Activated CD8-positive, alpha-beta T cell treated with anti-CD3 and anti-CD28 coated beads, Interleukin-2, amount 10 ng/mL, durations not matched to agents 7 days and 5 days (primary cell): ENCODE measurements around the gene C6orf62. TPM values are rescaled to one million over a fixed set of nuclear protein-coding genes. Genes with fewer than 3 reads are reported as not detected.
"Not testable (repeated sequence)": the region's sequence is repeated elsewhere in the genome, so short reads cannot be mapped to it uniquely, and the experiment has no call there.

Experiments
- ATAC-seq: fragments of 150-1000 bp; cut with Tn5 transposase; one replicate; pipeline ENCODE4 v1.10.0; 2021; ENCODE audit warnings: moderate library complexity
- CTCF ChIA-PET: fragments of 350-600 bp; sonication (Branson Sonifier 250); formaldehyde crosslinking; loops from one replicate; lab custom pipeline; 2021; ENCODE audit warnings: antibody characterized with exemption; lab: Charles Lee
- POLR2A ChIA-PET: fragments of 350-600 bp; sonication (Branson Sonifier 250); formaldehyde crosslinking; loops from one replicate; lab custom pipeline; 2021; ENCODE audit warnings: antibody characterized with exemption; lab: Charles Lee
- DNase-seq: peaks from one replicate; pipeline ENCODE4 v3.0.0-alpha.2; 2020
- H3K27ac Mint-ChIP-seq: one replicate; pipeline ENCODE4 v1.8.0; 2021; ENCODE audit warnings: mild to moderate bottlenecking, mixed read lengths
- H3K27me3 Mint-ChIP-seq: one replicate; pipeline ENCODE4 v1.8.0; 2021; ENCODE audit warnings: low read depth, mixed read lengths
- H3K36me3 Mint-ChIP-seq: one replicate; pipeline ENCODE4 v1.8.0; 2021; ENCODE audit warnings: low read depth, mixed read lengths
- H3K4me1 Mint-ChIP-seq: one replicate; pipeline ENCODE4 v1.8.0; 2021; ENCODE audit warnings: low read depth, mixed read lengths
- H3K4me3 Mint-ChIP-seq: one replicate; pipeline ENCODE4 v1.8.0; 2021; ENCODE audit warnings: mild to moderate bottlenecking, mixed read lengths
- H3K9me3 Mint-ChIP-seq: one replicate; pipeline ENCODE4 v1.8.0; 2022; ENCODE audit warnings: mixed read lengths; ENCODE audit not compliant: insufficient read depth
- total RNA-seq, 2 experiments: library from RNA; stranded (reverse); gene quantifications; one replicate each; pipeline ENCODE4 v1.2.3, GENCODE V29; 2021

The C6orf62 gene
- total RNA-seq, 2 experiments from 2014 or later = 121 to 128 TPM

DNA sequence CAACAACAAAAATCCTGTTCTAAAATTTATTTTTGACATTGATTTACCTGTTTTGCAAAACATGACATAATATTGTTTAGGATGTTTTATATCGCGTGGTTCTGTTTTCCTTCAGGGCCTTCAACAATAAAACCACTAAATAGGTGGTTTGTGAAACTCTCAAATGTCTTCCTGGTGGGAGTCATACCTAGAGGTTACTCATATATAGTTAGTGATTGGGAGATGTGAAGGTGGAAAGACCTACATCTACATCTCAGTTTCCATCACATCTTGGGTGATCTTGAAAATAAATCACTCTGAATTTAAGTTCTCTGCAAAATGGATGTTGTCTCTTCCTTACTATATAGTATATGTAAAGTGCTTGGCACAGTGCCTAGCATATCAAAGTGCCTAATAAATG, 22.9 kb downstream of the C6orf62 start:
- Mint-ChIP-seq H3K4me1 (peaks cover 11% of the 10 kb centered on the region), H3K9me3 (no peaks in the 10 kb centered on the region), H3K27ac (no peak overlapping the region), H3K4me3 (no peak overlapping the region), H3K36me3 (peaks cover 17% of the 10 kb centered on the region), H3K27me3 (no peaks in the 10 kb centered on the region)
- POLR2A ChIA-PET = no interaction called here
- no peak for ATAC-seq
- DNase-seq = no peak
- CTCF ChIA-PET = interaction anchor here (0.8 to 2.8 kb wide), 9 partner anchors 22 to 258 kb away, joined by 3 to 27 read pairs (median 3); no protein-coding TSS in a partner anchor

DNA sequence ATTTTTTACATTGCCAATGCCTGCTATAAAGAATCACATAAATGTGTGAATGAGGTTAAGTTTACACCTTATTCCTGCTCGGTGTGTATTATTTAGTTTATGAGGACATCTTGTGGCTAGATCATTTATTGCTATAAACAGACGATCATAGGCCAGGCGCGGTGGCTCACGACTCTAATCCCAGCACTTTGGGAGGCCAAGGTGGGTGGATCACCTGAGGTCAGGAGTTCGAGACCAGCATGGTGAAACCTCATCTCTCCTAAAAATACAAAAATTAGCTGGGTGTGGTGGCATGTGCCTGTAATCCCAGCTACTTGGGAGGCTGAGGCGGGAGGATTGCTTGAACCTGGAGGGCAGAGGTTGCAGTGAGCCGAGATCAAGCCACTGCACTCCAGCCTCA, 23.3 kb downstream of the C6orf62 start:
- H3K27ac Mint-ChIP-seq, H3K9me3 Mint-ChIP-seq, POLR2A ChIA-PET, H3K27me3 Mint-ChIP-seq, H3K4me3 Mint-ChIP-seq: not testable (repeated sequence)
- Mint-ChIP-seq H3K4me1 (peaks cover 11% of the 10 kb centered on the region), H3K36me3 (peaks cover 13% of the 10 kb centered on the region)
- ATAC-seq = peak; percentile 76
- DNase-seq = peak; percentile 37
- CTCF ChIA-PET = interaction anchor here (0.8 to 2.8 kb wide), 7 partner anchors 23 to 258 kb away, joined by 3 to 27 read pairs (median 3); no protein-coding TSS in a partner anchor

DNA sequence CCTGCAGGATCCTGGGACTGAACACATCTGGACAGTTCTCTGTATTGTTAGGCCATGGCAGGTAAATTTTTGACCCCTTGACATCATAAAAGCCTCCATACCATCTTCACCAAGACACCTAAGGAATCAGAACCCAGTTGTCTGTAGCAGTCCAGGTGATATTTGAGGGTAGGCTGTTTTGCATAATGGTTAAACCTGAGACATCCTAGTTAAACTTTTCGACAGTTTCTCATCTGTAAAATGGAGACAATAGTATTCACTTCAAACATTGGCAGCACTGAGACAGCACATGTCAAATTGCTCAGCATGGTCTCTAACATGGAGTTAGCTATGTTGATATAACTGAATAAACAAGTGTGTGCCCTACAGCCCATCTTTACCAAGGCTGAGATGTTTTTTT, 24.8 kb downstream of the C6orf62 start:
- ChIA-PET POLR2A (no interaction called here), CTCF (interaction anchor here (0.6 to 2.5 kb wide), 11 partner anchors 9 to 147 kb away, joined by 3 to 23 read pairs (median 4); partner anchors contain the start of genes ACOT13 and TDP2)
- H3K9me3 Mint-ChIP-seq = no peaks in the 10 kb centered on the region
- H3K4me3 Mint-ChIP-seq = no peak overlapping the region
- no peaks in the 10 kb centered on the region for H3K27me3 Mint-ChIP-seq
- no peak overlapping the region for H3K27ac Mint-ChIP-seq
- ATAC-seq = no peak
- H3K4me1 Mint-ChIP-seq = peaks cover 11% of the 10 kb centered on the region
- DNase-seq = no peak
- peaks cover 4% of the 10 kb centered on the region for H3K36me3 Mint-ChIP-seq

DNA sequence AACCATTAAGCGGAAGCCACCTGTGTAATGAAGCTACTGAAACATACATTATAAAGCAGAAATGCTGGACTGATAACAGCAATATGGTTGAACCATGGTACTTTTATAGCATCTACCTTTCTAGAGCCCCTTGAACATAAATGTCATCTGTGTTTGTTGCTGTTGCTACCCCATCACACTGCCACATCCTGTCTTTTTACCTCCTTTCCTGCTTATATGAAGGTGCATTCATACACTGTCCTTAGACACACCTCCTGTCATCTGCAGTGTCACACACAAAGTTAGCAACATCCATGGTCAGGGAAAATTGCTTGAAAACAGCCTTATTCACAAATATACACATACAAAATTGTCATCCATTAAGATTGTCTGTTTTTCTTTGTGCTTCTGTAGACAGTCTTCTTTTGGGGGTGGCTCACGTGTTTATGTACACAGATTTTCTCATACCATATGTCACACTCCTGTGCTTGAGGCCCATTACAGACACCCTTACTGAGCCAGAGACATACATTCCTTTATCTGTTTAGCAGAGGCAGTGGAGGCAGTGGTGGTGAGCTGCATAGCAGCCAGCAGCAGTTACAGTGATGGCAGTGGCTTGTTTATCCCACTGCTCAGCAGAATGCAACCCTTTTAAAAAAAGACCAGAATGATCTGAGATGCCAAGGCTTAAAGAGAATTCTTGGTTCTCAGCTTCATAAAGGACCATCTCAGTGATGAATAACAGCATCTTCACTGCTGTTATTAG, 25.9 kb downstream of the C6orf62 start:
- peak; percentile 64 for ATAC-seq
- DNase-seq = peak; percentile 35
- ChIA-PET CTCF (interaction anchor here (1.2 to 2.9 kb wide), 4 partner anchors 12 to 145 kb away, joined by 3 to 17 read pairs (median 7); no protein-coding TSS in a partner anchor), POLR2A (no interaction called here)
- Mint-ChIP-seq H3K36me3 (no peaks in the 10 kb centered on the region), H3K27me3 (no peaks in the 10 kb centered on the region), H3K9me3 (no peaks in the 10 kb centered on the region), H3K4me1 (peaks cover 11% of the 10 kb centered on the region), H3K4me3 (no peak overlapping the region), H3K27ac (peak overlapping the region; percentile 22)

DNA sequence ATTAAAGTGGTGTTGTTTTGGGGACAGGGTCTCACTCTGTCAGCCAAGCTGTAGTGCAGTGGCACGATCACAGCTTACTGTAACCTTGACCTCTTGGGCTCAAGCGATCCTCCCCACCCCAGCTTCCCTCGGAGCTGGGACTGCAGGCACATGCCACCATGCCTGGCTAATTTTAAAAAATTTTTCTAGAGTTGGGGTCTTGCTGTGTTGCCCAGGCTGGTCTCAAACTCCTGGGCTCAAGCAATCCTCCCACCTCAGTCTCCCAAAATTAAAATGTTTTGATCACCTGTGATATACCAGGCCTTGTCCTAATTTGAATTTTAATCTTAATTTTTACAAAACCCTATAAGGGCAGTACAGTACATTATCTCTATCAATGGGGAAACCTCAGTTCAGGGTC, 26.5 kb downstream of the C6orf62 start:
- Mint-ChIP-seq H3K9me3 (no peaks in the 10 kb centered on the region), H3K4me1 (peaks cover 11% of the 10 kb centered on the region), H3K27me3 (no peaks in the 10 kb centered on the region), H3K4me3 (no peak overlapping the region), H3K27ac (no peak overlapping the region), H3K36me3 (peaks cover under 1% of the 10 kb centered on the region)
- ChIA-PET POLR2A (no interaction called here), CTCF (interaction anchor here (2.9 kb wide), 1 partner anchor 111 kb away, joined by 17 read pairs; no protein-coding TSS in a partner anchor)
- no peak for DNase-seq
- ATAC-seq = no peak

DNA sequence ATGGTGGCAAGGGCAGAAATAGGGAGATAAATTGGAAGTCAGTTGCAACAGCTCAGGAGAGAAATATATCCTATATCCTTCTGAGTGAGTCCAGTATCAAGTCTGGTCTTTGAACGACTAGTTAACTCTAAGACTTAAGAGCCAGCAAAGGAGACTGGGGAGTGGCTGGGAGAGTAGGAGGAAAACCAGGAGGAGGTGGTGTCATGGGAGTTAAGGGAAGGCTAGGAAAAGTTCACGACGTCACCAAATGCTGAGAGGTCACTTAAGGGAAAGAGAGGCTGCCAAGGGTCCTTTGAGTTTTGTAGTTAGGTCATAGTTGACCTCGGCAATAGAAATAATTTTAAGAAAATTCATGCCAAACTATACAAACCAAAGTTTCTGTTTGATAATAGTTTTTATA, 27.0 kb downstream of the C6orf62 start:
- Mint-ChIP-seq H3K4me3 (no peak overlapping the region), H3K9me3 (no peaks in the 10 kb centered on the region)
- POLR2A ChIA-PET = no interaction called here

DNA sequence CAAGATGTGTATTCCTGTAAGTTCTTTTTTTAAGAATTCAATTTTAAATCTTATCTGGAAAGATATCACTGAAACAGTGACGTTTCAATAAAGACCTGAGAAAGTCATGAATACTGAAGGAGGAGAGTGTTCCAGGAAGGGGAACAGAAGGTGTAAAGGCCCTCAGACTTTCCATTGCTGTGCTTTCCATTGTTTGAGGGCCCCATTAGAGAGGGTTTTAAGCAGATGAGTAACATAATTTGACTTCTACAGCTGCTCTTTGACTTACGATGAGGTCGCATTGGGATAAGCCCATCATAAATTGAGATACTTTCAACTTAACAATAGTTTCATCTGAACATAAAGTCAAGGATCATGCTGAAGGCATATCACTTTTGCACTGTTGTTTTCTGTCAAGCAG, 27.4 kb downstream of the C6orf62 start:
- peaks cover 3% of the 10 kb centered on the region for H3K36me3 Mint-ChIP-seq
- no peaks in the 10 kb centered on the region for H3K9me3 Mint-ChIP-seq
- CTCF ChIA-PET = interaction anchor here (1.2 to 2.9 kb wide), 2 partner anchors 108 to 110 kb away, joined by 3 to 17 read pairs; no protein-coding TSS in a partner anchor
- H3K27me3 Mint-ChIP-seq = no peaks in the 10 kb centered on the region
- POLR2A ChIA-PET = no interaction called here
- DNase-seq = no peak
- no peak for ATAC-seq
- H3K4me1 Mint-ChIP-seq = peaks cover 11% of the 10 kb centered on the region
- H3K4me3 Mint-ChIP-seq = no peak overlapping the region
- H3K27ac Mint-ChIP-seq = no peak overlapping the region

More for the DNA sequence above, 27.0 kb downstream of the C6orf62 start:
- DNase-seq = no peak
- Mint-ChIP-seq H3K27me3 (no peaks in the 10 kb centered on the region), H3K27ac (no peak overlapping the region), H3K36me3 (peaks cover 3% of the 10 kb centered on the region), H3K4me1 (peaks cover 11% of the 10 kb centered on the region)
- CTCF ChIA-PET = interaction anchor here (2.9 kb wide), 1 partner anchor 110 kb away, joined by 17 read pairs; no protein-coding TSS in a partner anchor
- no peak for ATAC-seq

DNA sequence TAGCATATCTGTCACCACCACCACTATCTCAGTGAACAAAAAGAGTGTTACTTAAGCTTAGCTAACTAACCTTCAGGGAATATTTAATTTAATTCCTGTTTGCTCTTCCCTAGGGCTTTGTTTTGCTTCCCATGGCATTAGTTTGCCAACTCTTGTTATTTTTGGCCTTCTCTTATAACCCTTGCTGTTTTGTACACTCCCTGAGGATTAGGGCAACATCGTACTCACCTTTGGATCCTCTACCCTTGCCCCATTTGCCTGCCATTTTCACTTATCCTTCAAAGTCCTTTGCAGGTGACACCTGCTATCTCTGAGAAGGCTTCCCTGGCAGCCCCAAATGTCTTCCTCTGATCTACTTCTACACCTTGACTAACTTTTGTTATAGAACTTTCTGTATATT, 28.4 kb downstream of the C6orf62 start:
- Mint-ChIP-seq H3K4me1 (peaks cover 11% of the 10 kb centered on the region), H3K9me3 (no peaks in the 10 kb centered on the region), H3K27ac (no peak overlapping the region), H3K27me3 (no peaks in the 10 kb centered on the region), H3K36me3 (peaks cover 3% of the 10 kb centered on the region), H3K4me3 (no peak overlapping the region)
- ATAC-seq = no peak
- ChIA-PET CTCF (interaction anchor here (0.6 to 1.2 kb wide), 2 partner anchors 107 to 300 kb away, joined by 3 read pairs; no protein-coding TSS in a partner anchor), POLR2A (no interaction called here)
- DNase-seq = no peak

DNA sequence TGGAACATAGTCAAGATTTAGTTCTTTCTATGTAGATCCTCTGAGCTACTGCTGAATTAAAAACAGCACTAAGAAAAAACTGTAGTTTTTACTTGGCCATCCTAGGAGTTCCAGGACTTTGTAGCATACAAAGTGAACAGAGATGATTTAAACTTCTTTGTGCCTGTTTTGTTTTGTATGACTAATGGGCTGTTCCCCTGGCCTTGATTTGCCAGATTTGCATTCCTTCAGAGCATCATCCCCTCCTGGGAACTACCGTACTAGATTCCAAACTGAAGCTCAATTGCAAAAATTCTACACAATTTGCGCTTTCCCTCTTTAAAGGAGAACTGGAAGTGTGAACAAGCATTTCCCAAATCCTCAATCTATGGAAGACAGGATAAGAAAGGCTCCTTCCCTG, 29.0 kb downstream of the C6orf62 start:
- no peaks in the 10 kb centered on the region for H3K9me3 Mint-ChIP-seq
- no peak for DNase-seq
- peaks cover 11% of the 10 kb centered on the region for H3K4me1 Mint-ChIP-seq
- no peak overlapping the region for H3K4me3 Mint-ChIP-seq
- ATAC-seq = no peak
- H3K27me3 Mint-ChIP-seq = no peaks in the 10 kb centered on the region
- no peak overlapping the region for H3K27ac Mint-ChIP-seq
- H3K36me3 Mint-ChIP-seq = peaks cover 3% of the 10 kb centered on the region
- CTCF ChIA-PET = interaction anchor here (1.0 kb wide), 2 partner anchors 77 to 109 kb away, joined by 3 read pairs; no protein-coding TSS in a partner anchor
- POLR2A ChIA-PET = no interaction called here

DNA sequence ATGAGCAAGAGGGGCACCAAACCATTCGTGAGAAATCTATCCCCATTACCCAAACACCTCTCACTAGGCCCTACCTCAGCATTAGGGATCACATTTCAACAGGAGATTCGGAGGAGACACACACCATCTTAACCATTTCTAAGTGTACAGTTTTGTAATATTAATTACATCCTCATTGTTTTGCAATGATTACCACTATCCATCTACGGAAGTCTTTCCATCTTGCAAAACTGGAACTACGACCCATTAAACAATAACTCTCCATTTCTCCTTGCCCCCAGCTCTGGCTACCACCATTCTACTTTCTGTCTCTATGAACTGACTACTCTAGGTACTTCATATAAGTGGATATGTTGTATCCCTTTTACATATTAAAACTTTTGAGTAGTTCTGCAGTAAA, 32.0 kb downstream of the C6orf62 start:
- no peak overlapping the region for H3K4me3 Mint-ChIP-seq
- peaks cover 2% of the 10 kb centered on the region for H3K4me1 Mint-ChIP-seq
- no peaks in the 10 kb centered on the region for H3K27me3 Mint-ChIP-seq
- ATAC-seq (no peak), DNase-seq (no peak)
- no peak overlapping the region for H3K27ac Mint-ChIP-seq
- H3K36me3 Mint-ChIP-seq = peaks cover 3% of the 10 kb centered on the region
- CTCF ChIA-PET = no interaction called here
- no peaks in the 10 kb centered on the region for H3K9me3 Mint-ChIP-seq
- POLR2A ChIA-PET = no interaction called here

DNA sequence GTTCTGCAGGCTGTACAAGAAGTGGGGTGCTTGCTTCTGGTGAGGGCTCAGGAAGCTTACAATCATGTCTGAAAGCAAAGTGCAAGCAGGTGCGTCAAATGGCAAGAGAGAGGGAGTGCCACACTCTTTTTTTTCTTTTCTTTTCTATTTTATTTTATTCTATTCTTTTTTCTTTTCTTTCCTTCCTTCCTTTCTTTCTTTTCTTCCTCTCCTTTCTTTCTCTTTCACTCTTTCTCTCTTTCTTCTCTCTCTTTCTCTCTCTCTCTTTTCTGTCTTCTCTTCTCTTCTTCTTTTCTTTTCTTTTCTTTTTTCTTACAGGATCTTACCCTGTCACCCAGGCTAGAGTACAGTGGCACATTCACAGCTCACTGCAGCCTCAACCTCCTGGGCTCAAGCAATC, 32.5 kb downstream of the C6orf62 start:
- H3K4me3 Mint-ChIP-seq = no peak overlapping the region
- CTCF ChIA-PET = no interaction called here
- H3K36me3 Mint-ChIP-seq = peaks cover 3% of the 10 kb centered on the region
- ATAC-seq = no peak
- no peaks in the 10 kb centered on the region for H3K4me1 Mint-ChIP-seq
- POLR2A ChIA-PET = no interaction called here
- H3K9me3 Mint-ChIP-seq = no peaks in the 10 kb centered on the region
- no peak overlapping the region for H3K27ac Mint-ChIP-seq
- no peaks in the 10 kb centered on the region for H3K27me3 Mint-ChIP-seq
- no peak for DNase-seq
